ENCODE measurements around the gene FGD4. TPM values are rescaled to one million over a fixed set of nuclear protein-coding genes. Genes with fewer than 3 reads are reported as not detected.

Gene FGD4
- total and polyA plus RNA-seq, 2 of the 4 experiments (the other 2 are of a cell fraction): 2.1 to 8.8 TPM

GRCh38 chr12:32662665-32663064 is 263.3 kb downstream of the FGD4 start:
- no peak overlapping the region for H3K4me3 ChIP-seq (ENCODE audit: insufficient read depth, low read depth, low read length)
- H2AFZ ChIP-seq (replicated peaks; ENCODE audit: low read length, poor library complexity): no peak overlapping the region
- H4K5ac ChIP-seq (ENCODE audit: low read depth, low read length): no peak overlapping the region
- no peak overlapping the region for H4K91ac ChIP-seq (ENCODE audit: insufficient read depth, low read depth, low read length)
- H2BK20ac ChIP-seq (ENCODE audit: low read depth, low read length): no peak overlapping the region
- BruUV-seq (replicated peaks): no TSS peak
- intact Hi-C loops (cut with micrococcal nuclease) (loop anchor here (1.0 kb wide), 1 partner anchor 48 kb away; no protein-coding TSS in a partner anchor), dilution Hi-C loops (cut with HindIII; ENCODE audit: low sequenced_read_pairs, unreplicated experiment) (no loop called here), in situ Hi-C loops (cut with MboI; ENCODE audit: low sequenced_read_pairs) (no loop called here)
- H2BK15ac ChIP-seq (ENCODE audit: low read depth, low read length): no peak overlapping the region
- ChIA-PET CTCF (interaction anchor here (1.1 kb wide), 1 partner anchor 9 kb away, joined by 3 read pairs; no protein-coding TSS in a partner anchor), POLR2A (ENCODE audit: unreplicated experiment) (no interaction called here)
- no peak overlapping the region for H2AK9ac ChIP-seq (replicated peaks; ENCODE audit: low read depth, low read length, poor library complexity)
- H3K4ac ChIP-seq (ENCODE audit: low read depth, low read length): no peak overlapping the region
- no peak overlapping the region for H2BK120ac ChIP-seq (ENCODE audit: low read depth, low read length)
- H3K27ac ChIP-seq (ENCODE audit: insufficient read depth, low read length): no peak overlapping the region
- H3K4me1 ChIP-seq (ENCODE audit: control insufficient read depth, insufficient read depth, low read length): 0 out of 2 replicates have a peak, but pooled peaks cover 2% of the 10 kb centered on the region
- H3K36me3 ChIP-seq (ENCODE audit: control insufficient read depth, insufficient read depth, low read length): no peaks in the 10 kb centered on the region
- TF ChIP-seq NFE2L2 (IDR thresholded peaks at IDR 0.05; ENCODE audit: low read depth, low read length) (no peak), POLR2A (IDR thresholded peaks at IDR 0.05; ENCODE audit: low read depth, low read length) (no peak), USF2 (IDR thresholded peaks at IDR 0.05; ENCODE audit: low read depth, low read length) (no peak), RFX5 (IDR thresholded peaks at IDR 0.05; ENCODE audit: low read depth, low read length) (no peak), CHD1 (IDR thresholded peaks at IDR 0.05; ENCODE audit: low read depth, low read length) (no peak), MXI1 (IDR thresholded peaks at IDR 0.05; ENCODE audit: borderline replicate concordance, low read depth, low read length) (no peak), MAZ (IDR thresholded peaks at IDR 0.05; ENCODE audit: borderline replicate concordance, low read depth, low read length) (no peak), BHLHE40 (IDR thresholded peaks at IDR 0.05; ENCODE audit: low read depth, low read length) (no peak), ELK1 (IDR thresholded peaks at IDR 0.05; ENCODE audit: borderline replicate concordance, low read depth, low read length) (no peak), CTCF (conservative IDR thresholded peaks at IDR 0.05; ENCODE audit: low read depth, low read length) (no peak), RCOR1 (IDR thresholded peaks at IDR 0.05; ENCODE audit: insufficient replicate concordance, low read length) (no peak), SMC3 (IDR thresholded peaks at IDR 0.05; ENCODE audit: low read depth, low read length) (no peak), CEBPB (IDR thresholded peaks at IDR 0.05; ENCODE audit: low read depth, low read length) (no peak), RAD21 (IDR thresholded peaks at IDR 0.05; ENCODE audit: low read length) (no peak), MAFK (IDR thresholded peaks at IDR 0.05; ENCODE audit: low read depth, low read length) (no peak), FOS (IDR thresholded peaks at IDR 0.05; ENCODE audit: low read depth, low read length) (no peak)
- H3K56ac ChIP-seq (ENCODE audit: extremely low read depth, insufficient read depth, low read length): no peak overlapping the region
- H4K8ac ChIP-seq (ENCODE audit: low read depth in 2 of 2, low read length in 2 of 2): no peak overlapping the region
- no peak overlapping the region for H3K4me2 ChIP-seq (ENCODE audit: low read depth, low read length)
- no peak overlapping the region for H3K9ac ChIP-seq (ENCODE audit: low read depth, low read length)
- no peak overlapping the region for H3K23ac ChIP-seq (ENCODE audit: low read depth, low read length)
- no peaks in the 10 kb centered on the region for H3K79me1 ChIP-seq (ENCODE audit: low read depth in 1 of 2, low read length in 2 of 2)
- WGBS, 2 experiments (ENCODE audit: extremely low coverage in 2 of 2, insufficient read length in 1 of 2): no CpG with 5 or more reads among the region's 2 CpGs
- DNase-seq (no peak), ATAC-seq (ENCODE audit: low read depth) (no peak)
- H3K27me3 ChIP-seq (ENCODE audit: control insufficient read depth, insufficient read depth, low read length): no peaks in the 10 kb centered on the region
- H3K14ac ChIP-seq (replicated peaks; ENCODE audit: low read depth, low read length): no peak overlapping the region
- no peak overlapping the region for H3K18ac ChIP-seq (ENCODE audit: low read depth, low read length)
- no peaks in the 10 kb centered on the region for H3K9me1 ChIP-seq (ENCODE audit: insufficient read depth, low read length)
- no peaks in the 10 kb centered on the region for H3K9me3 ChIP-seq (ENCODE audit: control insufficient read depth, insufficient read depth, low read length)
- no peak overlapping the region for H2BK5ac ChIP-seq (ENCODE audit: low read depth, low read length, poor library complexity, severe bottlenecking)
- H4K20me1 ChIP-seq (ENCODE audit: insufficient read depth, low read length): no peaks in the 10 kb centered on the region
- no peak overlapping the region for H2AK5ac ChIP-seq (ENCODE audit: low read depth, low read length)

Measured in IMR-90 (cell line).